Testis (tissue), 3 donors: Measurements from ENCODE around the gene DCUN1D1. TPM values are rescaled to one million over a fixed set of nuclear protein-coding genes. Genes with fewer than 3 reads are reported as not detected.

Experiments used
- DNase-seq: peaks from one replicate; pipeline ENCODE4 v3.0.0-alpha.2; 2019
- H3K27ac ChIP-seq, 2 donors: fragments of 200-600 bp; sonication (generic); one replicate each; pipeline ENCODE4 v1.5.1; 2019
- H3K27me3 ChIP-seq: fragments of 200-600 bp; sonication (generic); one replicate; pipeline ENCODE4 v1.5.1; 2019
- H3K36me3 ChIP-seq: fragments of 200-600 bp; sonication (generic); one replicate; pipeline ENCODE4 v1.5.1; 2017; ENCODE audit warnings: low read depth; ENCODE audit errors: missing control alignments
- H3K4me1 ChIP-seq: fragments of 200-600 bp; sonication (generic); one replicate; pipeline ENCODE4 v1.5.1; 2019
- H3K4me3 ChIP-seq, 2 donors: fragments of 200-600 bp; sonication (generic); one replicate each; pipeline ENCODE4 v1.5.1; 2017 to 2019
- H3K9me3 ChIP-seq: fragments of 200-600 bp; sonication (generic); one replicate; pipeline ENCODE4 v1.5.1; 2017
- CTCF ChIP-seq, 3 experiments: fragments of 450-650 bp in 2 of 3; fragments of 200-600 bp in 1 of 3; sonication (generic) in 1 of 3; IDR thresholded peaks; one replicate each; pipeline ENCODE4 v1.5.1; 2016 to 2019; ENCODE audit warnings: antibody characterized with exemption in 3 of 3, mild to moderate bottlenecking in 2 of 3, moderate library complexity in 1 of 3
- POLR2A ChIP-seq: fragments of 450-650 bp; IDR thresholded peaks from one replicate; pipeline ENCODE4 v1.6.1; 2017; ENCODE audit warnings: antibody characterized with exemption, mild to moderate bottlenecking, moderate library complexity
- WGBS, 2 donors: methylation state at CpG; one replicate each; pipeline ENCODE4 v1.1.5; 2018; 5-methylcytosine and 5-hydroxymethylcytosine counted together
- intact Hi-C: fragments of 100-400 bp; cut with DNase I; formaldehyde crosslinking; loops from one replicate; pipeline ENCODE4 v1.15.1; 2023; ENCODE audit warnings: low total_unique reads
- polyA plus RNA-seq: library from polyadenylated mRNA; stranded (reverse); fragments of 350-450 nt; fragmentation: Illumina TruSeq; extraction: RNeasy Lipid Tissue Mini Kit (QIAGEN cat#74804); gene quantifications from one replicate; pipeline ENCODE4 v1.2.3, GENCODE V29; 2014; ENCODE audit warnings: low read depth, low replicate concordance; ENCODE audit not compliant: insufficient read depth
- total RNA-seq, 2 donors: library from RNA; depleted of rRNA; stranded (reverse); fragments of >200 nt; gene quantifications; one replicate each; pipeline ENCODE4 v1.2.3, GENCODE V29; 2016

DCUN1D1 gene
- total and polyA plus RNA-seq, 3 donors from 2014 or later, result 72.8 to 346 (median 270) TPM

GRCh38 chr3:182909318-182910040, 70.9 kb downstream of the DCUN1D1 start:
- intact Hi-C loops, result no loop called here
- Histone ChIP-seq H3K9me3 (no peaks in the 10 kb centered on the region), H3K36me3 (no peaks in the 10 kb centered on the region), H3K27me3 (no peaks in the 10 kb centered on the region), H3K4me3 (no peak overlapping the region), H3K4me1 (no peaks in the 10 kb centered on the region), H3K27ac (no peak overlapping the region)
- no peak for DNase-seq
- WGBS, 2 donors, result 94 to 95% methylated on average over 5 of the region's 5 CpGs
- no peak for TF ChIP-seq POLR2A
- peak in 2 of 3 experiments; percentile 12 to 58 for TF ChIP-seq CTCF (IDR thresholded peaks at IDR 0.05)

DNA sequence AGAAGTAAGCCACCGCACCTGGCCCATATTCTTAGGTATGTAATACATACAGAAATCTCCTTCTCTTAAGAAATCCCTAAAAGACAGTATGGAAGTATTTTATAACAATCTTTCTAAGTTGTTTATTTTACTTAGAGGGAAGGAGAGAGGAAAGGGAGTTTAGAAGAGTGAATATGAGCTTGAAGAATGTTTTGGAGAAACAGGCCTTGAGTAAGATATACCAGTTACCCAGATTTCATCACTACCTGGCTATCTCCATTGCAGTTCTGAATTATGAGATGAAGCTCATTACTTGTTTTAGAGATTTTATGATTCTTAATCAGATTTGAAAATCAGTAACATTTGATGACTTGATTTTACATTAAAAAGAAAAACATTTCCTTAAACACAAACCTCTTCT, 71.9 kb downstream of the DCUN1D1 start:
- no peak for DNase-seq
- WGBS, 2 donors, result 93 to 100% methylated on average over 1 of the region's 1 CpG
- Histone ChIP-seq H3K27me3 (no peaks in the 10 kb centered on the region), H3K27ac (no peak overlapping the region), H3K4me1 (no peaks in the 10 kb centered on the region), H3K4me3 (no peak overlapping the region), H3K9me3 (no peaks in the 10 kb centered on the region), H3K36me3 (no peaks in the 10 kb centered on the region)
- no peak for TF ChIP-seq POLR2A
- TF ChIP-seq CTCF (IDR thresholded peaks at IDR 0.05), result no peak
- intact Hi-C loops, result no loop called here

- H3K27me3 ChIP-seq, result no peaks in the 10 kb centered on the region
- no peak overlapping the region for H3K4me3 ChIP-seq
- no peak overlapping the region for H3K27ac ChIP-seq
- DNase-seq, result no peak
- H3K9me3 ChIP-seq, result no peaks in the 10 kb centered on the region
- H3K4me1 ChIP-seq, result no peaks in the 10 kb centered on the region
- 88 to 95% methylated on average over 1 of the region's 1 CpG for WGBS, 2 donors
- intact Hi-C loops, result no loop called here
- H3K36me3 ChIP-seq, result no peaks in the 10 kb centered on the region
- TF ChIP-seq POLR2A (no peak), CTCF (IDR thresholded peaks at IDR 0.05) (no peak)
These were observed 74.3 kb downstream of the DCUN1D1 start for GRCh38 chr3:182906036-182906435.

DNA sequence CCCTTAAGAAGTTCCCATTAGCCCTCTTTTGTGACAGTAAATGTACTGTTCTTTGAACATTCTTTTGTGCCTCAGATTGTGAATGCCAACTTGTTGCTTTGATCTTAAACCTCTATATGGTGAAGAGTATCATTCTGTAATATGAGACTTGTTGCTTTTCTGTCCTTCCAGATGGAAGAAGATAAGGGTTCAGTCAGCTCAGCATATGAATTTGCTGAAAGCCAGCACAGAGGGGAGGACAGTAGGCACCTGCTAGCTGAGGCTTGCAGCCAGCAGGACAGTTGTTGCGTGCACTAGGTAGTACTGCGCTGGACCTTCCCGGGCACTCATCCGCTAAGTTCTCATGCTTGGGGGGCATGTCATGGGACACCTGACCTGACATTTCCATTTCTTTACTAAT, 74.7 kb downstream of the DCUN1D1 start:
- no peak overlapping the region for H3K4me3 ChIP-seq
- no peak for TF ChIP-seq CTCF (IDR thresholded peaks at IDR 0.05)
- no peak for TF ChIP-seq POLR2A
- intact Hi-C loops, result no loop called here
- H3K4me1 ChIP-seq, result no peaks in the 10 kb centered on the region
- H3K27ac ChIP-seq, result no peak overlapping the region
- H3K36me3 ChIP-seq, result no peaks in the 10 kb centered on the region
- WGBS, 2 donors, result 93 to 95% methylated on average over 4 of the region's 4 CpGs
- no peaks in the 10 kb centered on the region for H3K27me3 ChIP-seq
- no peaks in the 10 kb centered on the region for H3K9me3 ChIP-seq
- DNase-seq, result no peak

DNA sequence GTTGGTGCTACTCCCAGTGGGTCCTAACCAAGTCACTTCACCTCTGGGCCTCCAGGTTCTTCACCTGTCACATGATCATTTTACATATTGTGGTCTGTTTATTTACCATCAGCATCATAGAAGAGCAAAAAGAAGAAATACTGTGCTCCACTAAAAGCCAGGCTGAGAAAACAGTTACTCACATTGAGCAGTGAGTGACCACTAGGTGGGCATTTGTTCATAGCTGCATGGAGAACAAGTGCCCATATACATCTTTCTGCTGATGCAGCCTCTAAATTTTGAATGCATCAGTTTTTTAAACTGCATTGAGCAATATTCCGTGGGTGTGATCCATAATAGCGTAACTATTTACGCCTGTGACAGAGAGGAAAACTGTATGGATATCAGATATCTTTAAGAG, 76.2 kb downstream of the DCUN1D1 start:
- TF ChIP-seq POLR2A (no peak), CTCF (IDR thresholded peaks at IDR 0.05) (peak in 2 of 3 experiments; percentile 3 to 7)
- 84 to 100% methylated on average over 3 of the region's 3 CpGs for WGBS, 2 donors
- intact Hi-C loops, result no loop called here
- Histone ChIP-seq H3K27ac (no peak overlapping the region), H3K27me3 (no peaks in the 10 kb centered on the region), H3K9me3 (no peaks in the 10 kb centered on the region), H3K36me3 (no peaks in the 10 kb centered on the region), H3K4me3 (no peak overlapping the region), H3K4me1 (no peaks in the 10 kb centered on the region)
- no peak for DNase-seq
